Liver (tissue), 3 donors: Measurements from ENCODE around the gene DHH.

Source experiments
- EGR1 ChIP-seq, 2 donors: IDR thresholded peaks; 2 replicates each; pipeline ENCODE4 v1.6.1; 2016 to 2018; ENCODE audit warnings: antibody characterized with exemption in 2 of 2, low read depth in 2 of 2
- GABPA ChIP-seq, 2 donors: IDR thresholded peaks in 1 of 2; conservative IDR thresholded peaks in 1 of 2; 2 replicates each; pipeline ENCODE4 v1.6.1; 2016; ENCODE audit warnings: antibody characterized with exemption in 2 of 2, mild to moderate bottlenecking in 1 of 2, moderate library complexity in 1 of 2
- RAD21 ChIP-seq, 2 donors: IDR thresholded peaks; 2 replicates each; pipeline ENCODE4 v1.6.1; 2016; ENCODE audit warnings: antibody characterized with exemption in 2 of 2, mild to moderate bottlenecking in 2 of 2
- RXRA ChIP-seq, 2 donors: IDR thresholded peaks; 2 replicates each; pipeline ENCODE4 v1.6.1; 2017 to 2018; ENCODE audit warnings: antibody characterized with exemption in 2 of 2, mild to moderate bottlenecking in 1 of 2
- SP1 ChIP-seq: IDR thresholded peaks from 2 replicates; pipeline ENCODE4 v1.6.1; 2018; ENCODE audit warnings: antibody characterized with exemption, mild to moderate bottlenecking
- TAF1 ChIP-seq: conservative IDR thresholded peaks from 2 replicates; pipeline ENCODE4 v1.6.1; 2016; ENCODE audit warnings: antibody characterized with exemption, mild to moderate bottlenecking
- YY1 ChIP-seq: IDR thresholded peaks from 2 replicates; pipeline ENCODE4 v1.6.1; 2016; ENCODE audit warnings: antibody characterized with exemption, mild to moderate bottlenecking
- TF ChIP-seq, protein P1 (sequence below): fragments of 150-350 bp; IDR thresholded peaks from 2 replicates; pipeline ENCODE4 v1.5.1; 2017; ENCODE audit warnings: improper control_type of control experiment, low read depth, low read length; ENCODE audit not compliant: missing input control
- donor health status: healthy.
- donor health status: healthy.

DNA sequence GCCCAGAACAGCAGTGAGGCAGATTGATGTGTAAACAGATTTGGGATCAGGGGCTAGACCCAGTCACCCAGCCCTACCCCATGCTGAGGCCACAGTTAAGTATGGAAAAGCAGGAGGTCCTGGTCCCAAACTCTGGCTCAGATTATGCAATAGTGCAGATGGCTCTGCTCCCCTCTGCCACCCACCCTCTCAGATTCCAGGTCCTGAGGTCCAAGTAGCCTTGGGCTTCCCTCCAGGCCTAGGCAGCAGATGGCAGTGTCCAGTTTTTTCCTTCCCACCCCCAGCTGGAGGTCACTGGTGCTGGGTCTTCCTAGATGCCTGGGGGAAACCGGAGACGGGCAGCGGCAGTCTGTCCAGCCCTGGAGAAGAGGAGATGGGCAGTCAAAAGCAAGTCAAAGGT, 2.8 kb upstream of the DHH start:
- TF ChIP-seq, protein P1, sequence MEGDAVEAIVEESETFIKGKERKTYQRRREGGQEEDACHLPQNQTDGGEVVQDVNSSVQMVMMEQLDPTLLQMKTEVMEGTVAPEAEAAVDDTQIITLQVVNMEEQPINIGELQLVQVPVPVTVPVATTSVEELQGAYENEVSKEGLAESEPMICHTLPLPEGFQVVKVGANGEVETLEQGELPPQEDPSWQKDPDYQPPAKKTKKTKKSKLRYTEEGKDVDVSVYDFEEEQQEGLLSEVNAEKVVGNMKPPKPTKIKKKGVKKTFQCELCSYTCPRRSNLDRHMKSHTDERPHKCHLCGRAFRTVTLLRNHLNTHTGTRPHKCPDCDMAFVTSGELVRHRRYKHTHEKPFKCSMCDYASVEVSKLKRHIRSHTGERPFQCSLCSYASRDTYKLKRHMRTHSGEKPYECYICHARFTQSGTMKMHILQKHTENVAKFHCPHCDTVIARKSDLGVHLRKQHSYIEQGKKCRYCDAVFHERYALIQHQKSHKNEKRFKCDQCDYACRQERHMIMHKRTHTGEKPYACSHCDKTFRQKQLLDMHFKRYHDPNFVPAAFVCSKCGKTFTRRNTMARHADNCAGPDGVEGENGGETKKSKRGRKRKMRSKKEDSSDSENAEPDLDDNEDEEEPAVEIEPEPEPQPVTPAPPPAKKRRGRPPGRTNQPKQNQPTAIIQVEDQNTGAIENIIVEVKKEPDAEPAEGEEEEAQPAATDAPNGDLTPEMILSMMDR, result no peak
- TF ChIP-seq TAF1 (no peak), GABPA (IDR thresholded peaks at IDR 0.05 in 1 of 2, conservative IDR thresholded peaks at IDR 0.05 in 1 of 2) (no peak), RXRA (IDR thresholded peaks at IDR 0.05) (no peak), RAD21 (IDR thresholded peaks at IDR 0.05) (no peak), SP1 (no peak), YY1 (no peak), EGR1 (IDR thresholded peaks at IDR 0.05; ENCODE audit: low read depth in 2 of 2) (no peak)
